Epithelial cell of proximal tubule (primary cell): Measurements from ENCODE around the gene ATP5F1E. TPM values are rescaled to one million over a fixed set of nuclear protein-coding genes. Genes with fewer than 3 reads are reported as not detected.
A peak's percentile ranks its signal among the peaks of the same experiment; 100 is the strongest.
"Not testable (repeated sequence)": the region's sequence is repeated elsewhere in the genome, so short reads cannot be mapped to it uniquely, and the experiment has no call there.

Source experiments
- DNase-seq: peaks from one replicate; pipeline ENCODE4 v3.0.0-alpha.2; 2011; ENCODE audit warnings: low read depth
- H3K4me3 ChIP-seq: 2 replicates; pipeline ENCODE4 v1.5.1; 2011; ENCODE audit warnings: low read depth, mild to moderate bottlenecking, low read length
- CTCF ChIP-seq: conservative IDR thresholded peaks from 2 replicates; pipeline ENCODE4 v1.5.1; 2012; ENCODE audit warnings: low read depth, mild to moderate bottlenecking, low read length
- total RNA-seq: library from RNA; depleted of rRNA; stranded (reverse); fragments of >200 nt; gene quantifications from 2 replicates; pipeline ENCODE4 v1.2.3, GENCODE V29; 2015

ATP5F1E gene
- total RNA-seq, 1 donor from 2014 or later, result 46.4 TPM

- no peak for TF ChIP-seq CTCF
- no peak for DNase-seq
- H3K4me3 ChIP-seq, result no peak overlapping the region
Observed at GRCh38 chr20:59015411-59015810, 16.7 kb downstream of the ATP5F1E start.

GRCh38 chr20:59014680-59015389 is 17.3 kb downstream of the ATP5F1E start:
- no peak overlapping the region for H3K4me3 ChIP-seq
- no peak for TF ChIP-seq CTCF
- no peak for DNase-seq

GRCh38 chr20:59013959-59014608 is 18.1 kb downstream of the ATP5F1E start:
- no peak overlapping the region for H3K4me3 ChIP-seq
- no peak for TF ChIP-seq CTCF
- DNase-seq, result no peak

GRCh38 chr20:59013031-59013951 is 18.8 kb downstream of the ATP5F1E start:
- no peak overlapping the region for H3K4me3 ChIP-seq
- DNase-seq, result no peak
- no peak for TF ChIP-seq CTCF

DNA sequence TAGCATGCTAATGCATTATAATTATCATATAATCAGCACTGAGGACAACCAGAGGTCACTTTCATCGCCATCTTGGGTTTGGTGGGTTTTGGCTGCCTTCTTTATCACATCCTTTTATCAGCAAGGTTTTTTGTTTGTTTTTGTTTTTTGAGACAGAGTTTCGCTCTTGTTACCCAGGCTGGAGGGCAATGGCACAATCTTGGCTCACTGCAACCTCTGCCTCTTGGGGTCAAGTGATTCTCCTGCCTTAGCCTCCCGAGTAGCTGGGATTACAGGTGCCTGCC is 20.3 kb downstream of the ATP5F1E start:
- H3K4me3 ChIP-seq, DNase-seq: not testable (repeated sequence)

DNA sequence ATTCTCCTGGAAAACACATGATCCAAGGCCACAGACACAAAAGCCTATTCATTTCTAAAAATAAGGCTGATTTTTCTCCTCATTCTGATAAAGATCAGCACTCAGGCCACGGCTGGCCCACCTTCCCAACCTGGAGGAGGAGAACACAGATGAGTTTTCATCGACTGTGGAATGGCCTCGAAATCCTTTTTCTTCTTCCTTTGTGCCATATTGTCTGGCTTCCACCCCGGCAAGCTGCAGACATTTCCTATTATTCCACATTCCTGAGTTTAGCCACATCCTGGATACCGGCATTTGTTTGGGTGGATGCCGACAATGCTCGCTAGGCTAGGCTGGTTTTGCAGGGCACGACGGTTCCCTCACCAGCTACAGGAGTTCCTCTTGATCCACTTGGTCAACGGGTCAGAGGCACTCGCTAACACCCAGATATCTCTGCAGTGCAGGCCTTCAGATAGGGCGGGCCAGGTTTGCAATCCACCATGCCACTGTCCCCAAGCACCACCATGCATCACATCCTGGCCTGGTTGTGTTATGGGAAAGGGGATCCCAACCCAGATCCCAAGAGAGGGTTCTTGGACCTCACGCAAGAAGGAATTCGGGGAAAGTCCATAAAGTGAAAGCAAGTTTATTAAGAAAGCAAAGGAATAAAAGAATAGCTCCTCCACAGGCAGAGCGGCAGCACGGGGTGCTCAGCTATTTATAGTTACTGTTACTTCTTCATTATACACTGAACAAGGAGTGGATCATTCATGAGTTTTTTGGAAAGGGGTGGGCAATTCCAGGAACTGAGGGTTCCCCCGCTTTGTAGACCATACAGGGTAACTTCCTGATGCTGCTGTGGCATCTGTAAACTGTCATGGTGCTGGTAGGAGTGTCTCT is 20.9 kb downstream of the ATP5F1E start:
- TF ChIP-seq CTCF, result no peak
- H3K4me3 ChIP-seq, result no peak overlapping the region
- DNase-seq, result peak; percentile 37
